PC-9 (cell line): ENCODE measurements around the gene KCNQ5.

Experiments used
- CTCF ChIP-seq: fragments of 200-600 bp; sonication (generic); conservative IDR thresholded peaks from 2 replicates; pipeline ENCODE4 v1.6.1; 2017; ENCODE audit warnings: mixed run types, antibody characterized with exemption, mild to moderate bottlenecking, moderate library complexity
- EZH2 ChIP-seq: fragments of 200-600 bp; sonication (generic); IDR thresholded peaks from 2 replicates; pipeline ENCODE4 v1.8.0; 2017; ENCODE audit warnings: antibody characterized with exemption, low read depth

GRCh38 chr6:73152966-73153757 is 531.3 kb downstream of the KCNQ5 start:
- TF ChIP-seq CTCF (no peak), EZH2 (no peak)
